ENCODE data around the gene NEIL1.
A peak's percentile ranks its signal among the peaks of the same experiment; 100 is the strongest.

Gene NEIL1

DNA sequence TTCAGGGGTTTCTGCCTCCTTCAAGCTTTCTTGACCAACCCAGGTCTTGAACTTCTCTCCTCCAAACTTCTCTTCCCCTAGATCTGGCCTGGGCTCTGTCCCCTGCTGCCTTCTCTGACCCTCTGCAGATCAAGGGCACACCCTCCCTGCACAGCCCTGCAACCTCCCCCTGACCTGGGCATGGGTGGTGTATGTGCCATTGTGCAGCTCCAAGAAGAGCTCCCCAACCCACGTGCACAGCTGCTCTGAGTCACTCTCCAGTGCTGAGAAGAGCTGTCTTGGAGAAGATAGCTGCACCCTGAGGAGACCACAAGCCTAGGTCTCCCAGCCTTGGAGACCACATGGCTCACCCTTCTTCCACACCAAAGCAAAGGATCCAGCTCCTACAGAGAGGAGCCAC, 13.6 kb downstream of the NEIL1 start:
- no peak overlapping the region for H3K4me3 ChIP-seq (ENCODE audit: low read depth, low read length)
- peak; percentile 57 for DNase-seq (ENCODE audit: low read depth)
- TF ChIP-seq MYC (IDR thresholded peaks at IDR 0.05; ENCODE audit: low read depth, low read length) (no peak), POLR2A (IDR thresholded peaks at IDR 0.05; ENCODE audit: extremely low read depth, insufficient read length) (no peak), MAX (IDR thresholded peaks at IDR 0.05; ENCODE audit: low read depth, low read length) (no peak)
- TF ChIP-seq, protein P1, sequence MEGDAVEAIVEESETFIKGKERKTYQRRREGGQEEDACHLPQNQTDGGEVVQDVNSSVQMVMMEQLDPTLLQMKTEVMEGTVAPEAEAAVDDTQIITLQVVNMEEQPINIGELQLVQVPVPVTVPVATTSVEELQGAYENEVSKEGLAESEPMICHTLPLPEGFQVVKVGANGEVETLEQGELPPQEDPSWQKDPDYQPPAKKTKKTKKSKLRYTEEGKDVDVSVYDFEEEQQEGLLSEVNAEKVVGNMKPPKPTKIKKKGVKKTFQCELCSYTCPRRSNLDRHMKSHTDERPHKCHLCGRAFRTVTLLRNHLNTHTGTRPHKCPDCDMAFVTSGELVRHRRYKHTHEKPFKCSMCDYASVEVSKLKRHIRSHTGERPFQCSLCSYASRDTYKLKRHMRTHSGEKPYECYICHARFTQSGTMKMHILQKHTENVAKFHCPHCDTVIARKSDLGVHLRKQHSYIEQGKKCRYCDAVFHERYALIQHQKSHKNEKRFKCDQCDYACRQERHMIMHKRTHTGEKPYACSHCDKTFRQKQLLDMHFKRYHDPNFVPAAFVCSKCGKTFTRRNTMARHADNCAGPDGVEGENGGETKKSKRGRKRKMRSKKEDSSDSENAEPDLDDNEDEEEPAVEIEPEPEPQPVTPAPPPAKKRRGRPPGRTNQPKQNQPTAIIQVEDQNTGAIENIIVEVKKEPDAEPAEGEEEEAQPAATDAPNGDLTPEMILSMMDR (IDR thresholded peaks at IDR 0.05; ENCODE audit: low read depth, low read length) = no peak

DNA sequence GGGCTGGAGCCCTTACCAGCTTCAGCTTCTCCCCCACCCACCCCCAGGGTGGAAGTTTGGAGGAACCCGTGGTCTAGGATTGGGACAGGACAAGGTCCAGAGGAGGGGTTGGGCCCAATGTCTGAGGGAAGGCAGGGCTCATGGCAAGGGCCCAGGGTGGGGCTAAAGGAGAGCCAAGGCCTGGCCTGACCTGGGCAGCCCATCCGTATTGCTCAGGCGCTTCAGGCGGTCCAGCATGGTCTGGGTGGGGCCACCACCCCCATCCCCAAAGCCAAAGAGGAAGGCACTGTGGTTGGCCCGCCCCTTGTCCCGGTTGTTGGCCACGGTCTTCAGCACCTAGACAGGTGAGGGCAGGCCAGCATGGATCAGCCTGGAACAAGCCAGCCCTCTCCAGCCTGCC, 14.0 kb downstream of the NEIL1 start:
- H3K4me3 ChIP-seq (ENCODE audit: low read depth, low read length) = no peak overlapping the region
- no peak for TF ChIP-seq MAX (IDR thresholded peaks at IDR 0.05; ENCODE audit: low read depth, low read length)
- TF ChIP-seq, protein P1 (IDR thresholded peaks at IDR 0.05; ENCODE audit: low read depth, low read length) = no peak
- no peak for TF ChIP-seq POLR2A (IDR thresholded peaks at IDR 0.05; ENCODE audit: extremely low read depth, insufficient read length)
- DNase-seq (ENCODE audit: low read depth) = no peak

DNA sequence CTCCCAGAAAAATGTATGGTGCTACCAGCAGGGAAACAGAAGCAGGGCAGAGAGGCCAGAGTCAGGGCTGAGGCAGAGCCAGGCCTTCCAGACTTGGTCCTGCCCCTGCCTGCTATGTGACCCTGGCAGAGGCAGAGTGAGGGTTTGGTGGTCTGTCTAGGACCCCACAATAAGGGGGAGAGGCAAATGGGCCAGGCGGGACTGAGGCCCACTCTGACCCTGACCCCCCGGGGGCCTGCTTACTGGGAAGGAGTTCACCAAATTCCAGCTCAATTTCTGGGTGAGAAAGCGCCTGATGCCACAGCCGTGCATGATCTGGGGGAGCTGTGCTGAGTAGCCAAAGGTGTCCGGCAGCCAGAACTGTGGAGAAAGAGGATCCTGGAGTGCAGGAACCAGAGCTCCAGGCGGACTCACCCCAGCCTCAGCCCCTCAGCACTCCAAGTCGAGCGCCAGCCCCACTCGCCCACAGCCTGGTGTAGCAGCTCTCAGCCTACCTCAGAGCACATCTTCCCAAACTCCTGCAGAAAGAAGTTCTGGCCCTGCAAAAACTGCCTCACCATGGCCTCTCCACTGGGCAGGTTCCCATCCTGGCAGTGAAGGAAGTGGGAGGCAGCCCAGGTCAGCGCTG, 14.6 kb downstream of the NEIL1 start:
- TF ChIP-seq MYC (IDR thresholded peaks at IDR 0.05; ENCODE audit: low read depth, low read length) (no peak), MAX (IDR thresholded peaks at IDR 0.05; ENCODE audit: low read depth, low read length) (no peak), POLR2A (IDR thresholded peaks at IDR 0.05; ENCODE audit: extremely low read depth, insufficient read length) (no peak)
- TF ChIP-seq, protein P1 (IDR thresholded peaks at IDR 0.05; ENCODE audit: low read depth, low read length) = no peak
- no peak for DNase-seq (ENCODE audit: low read depth)
- H3K4me3 ChIP-seq (ENCODE audit: low read depth, low read length) = no peak overlapping the region

- H3K4me3 ChIP-seq (ENCODE audit: low read depth, low read length) = no peak overlapping the region
- TF ChIP-seq MAX (IDR thresholded peaks at IDR 0.05; ENCODE audit: low read depth, low read length) (no peak), POLR2A (IDR thresholded peaks at IDR 0.05; ENCODE audit: extremely low read depth, insufficient read length) (no peak), MYC (IDR thresholded peaks at IDR 0.05; ENCODE audit: low read depth, low read length) (no peak)
- TF ChIP-seq, protein P1 (IDR thresholded peaks at IDR 0.05; ENCODE audit: low read depth, low read length) = no peak
- DNase-seq (ENCODE audit: low read depth) = no peak
Measured at GRCh38 chr15:75361989-75362641, 15.3 kb downstream of the NEIL1 start.

DNA sequence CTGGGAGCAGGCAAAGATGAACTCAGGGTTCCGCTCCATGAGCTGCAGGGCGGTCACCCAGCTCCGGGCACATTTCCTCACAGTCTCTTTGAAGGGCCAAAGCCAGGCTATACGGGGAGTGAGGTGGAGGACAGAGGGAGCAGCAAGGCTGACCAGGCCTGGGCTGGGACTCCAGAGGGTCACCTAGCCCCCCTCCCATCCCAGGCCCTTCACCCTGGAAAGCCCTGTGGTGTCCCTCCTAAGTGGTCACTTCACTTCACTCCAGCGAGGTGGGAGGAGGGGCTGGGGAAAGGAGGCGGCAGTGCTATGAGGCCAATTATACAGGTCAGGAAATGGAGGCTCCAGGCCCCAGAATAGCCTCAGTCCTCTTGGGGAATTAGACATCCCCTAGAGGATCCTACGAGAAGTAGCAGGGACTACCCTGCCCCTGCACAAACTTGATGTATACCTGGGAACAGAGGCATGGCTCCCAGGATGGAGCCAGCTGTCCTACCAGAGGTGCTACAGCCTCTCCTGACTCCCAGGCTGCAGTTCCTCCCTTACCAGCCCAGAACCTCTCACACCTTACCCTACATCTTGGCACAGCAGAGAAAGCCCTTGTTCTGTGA, 15.9 kb downstream of the NEIL1 start:
- TF ChIP-seq POLR2A (IDR thresholded peaks at IDR 0.05; ENCODE audit: extremely low read depth, insufficient read length) = no peak
- TF ChIP-seq, protein P1 (IDR thresholded peaks at IDR 0.05; ENCODE audit: low read depth, low read length) = no peak
- no peak for TF ChIP-seq MAX (IDR thresholded peaks at IDR 0.05; ENCODE audit: low read depth, low read length)
- TF ChIP-seq MYC (IDR thresholded peaks at IDR 0.05; ENCODE audit: low read depth, low read length) = no peak
- H3K4me3 ChIP-seq (ENCODE audit: low read depth, low read length) = no peak overlapping the region
- DNase-seq (ENCODE audit: low read depth) = peak; percentile 37

All from NB4 (cell line).